ENCODE data around the gene APOL2.
"Not testable (repeated sequence)": the region's sequence is repeated elsewhere in the genome, so short reads cannot be mapped to it uniquely, and the experiment has no call there.

The APOL2 gene

DNA sequence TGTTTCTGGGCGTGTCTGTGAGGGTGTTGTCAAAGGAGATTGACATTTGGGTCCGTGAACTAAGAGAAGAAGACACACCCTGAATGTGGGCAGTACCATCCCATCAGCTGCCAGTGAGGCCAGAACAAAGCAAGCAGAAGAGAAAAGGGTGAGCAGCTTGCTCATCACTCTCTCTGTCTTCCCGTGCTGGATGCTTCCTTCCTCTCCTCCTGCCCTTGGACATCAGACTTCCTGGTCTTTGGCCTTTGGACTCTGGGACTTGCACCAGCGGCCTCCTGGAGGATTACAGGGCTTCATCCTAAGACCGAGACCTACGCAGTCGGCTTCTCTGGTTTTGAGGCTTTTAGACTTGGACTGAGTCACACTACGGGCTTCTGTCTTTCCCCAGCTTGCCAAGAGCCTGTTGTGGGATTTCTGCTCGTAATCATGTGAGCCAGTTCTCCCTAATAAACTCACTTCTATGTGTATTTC is 18.8 kb downstream of the APOL2 start:
- DNase-seq = no peak

GRCh38 chr22:36218648-36219193 is 20.6 kb downstream of the APOL2 start:
- DNase-seq = no peak

GRCh38 chr22:36215981-36216380 is 23.3 kb downstream of the APOL2 start:
- DNase-seq = no peak

DNA sequence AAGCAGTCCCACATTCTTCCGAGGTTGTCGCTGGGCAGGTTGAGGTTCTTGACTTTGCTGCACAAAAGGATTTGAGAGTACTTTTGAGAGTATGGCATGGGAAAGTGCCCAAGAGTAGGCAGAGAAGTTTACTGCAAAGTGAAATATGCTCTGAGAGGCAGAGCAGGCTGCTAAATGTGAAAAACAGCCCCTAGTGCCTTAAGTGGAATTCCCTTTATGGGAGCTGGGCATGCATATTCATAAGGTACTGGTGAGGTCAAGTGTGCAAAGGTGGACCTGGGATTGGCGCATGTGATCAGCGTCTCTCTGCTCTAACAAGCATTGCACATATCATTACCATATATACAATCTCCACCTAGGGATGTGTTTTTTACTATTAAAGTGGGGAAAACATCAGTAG is 25.7 kb downstream of the APOL2 start:
- peak; percentile 32 for DNase-seq

DNA sequence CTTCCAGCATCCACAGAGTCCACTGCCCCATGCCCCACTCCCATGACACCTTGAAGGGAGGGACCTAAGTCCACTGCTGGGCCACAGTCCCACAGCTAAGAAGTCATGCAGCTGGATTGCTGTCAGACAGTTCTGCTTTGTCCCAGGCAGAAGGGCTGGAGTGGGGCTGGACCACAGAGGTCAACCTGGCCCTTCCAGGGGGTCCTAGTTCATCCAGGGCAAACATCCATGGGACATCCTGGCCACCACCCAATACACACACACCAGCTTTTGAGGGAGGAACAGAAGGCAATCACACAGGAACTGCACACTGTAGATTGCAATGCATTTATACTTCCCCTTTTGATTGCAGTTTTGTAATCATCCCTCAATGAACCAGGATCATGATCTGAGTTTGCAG is 26.4 kb downstream of the APOL2 start:
- no peak for DNase-seq

- DNase-seq = peak; percentile 57
Measured at GRCh38 chr22:36211237-36211861, 28.0 kb downstream of the APOL2 start.

- DNase-seq = no peak
Measured at GRCh38 chr22:36210224-36210623, 29.1 kb downstream of the APOL2 start.

GRCh38 chr22:36209488-36209908 is 29.8 kb downstream of the APOL2 start:
- not testable (repeated sequence) for DNase-seq

DNA sequence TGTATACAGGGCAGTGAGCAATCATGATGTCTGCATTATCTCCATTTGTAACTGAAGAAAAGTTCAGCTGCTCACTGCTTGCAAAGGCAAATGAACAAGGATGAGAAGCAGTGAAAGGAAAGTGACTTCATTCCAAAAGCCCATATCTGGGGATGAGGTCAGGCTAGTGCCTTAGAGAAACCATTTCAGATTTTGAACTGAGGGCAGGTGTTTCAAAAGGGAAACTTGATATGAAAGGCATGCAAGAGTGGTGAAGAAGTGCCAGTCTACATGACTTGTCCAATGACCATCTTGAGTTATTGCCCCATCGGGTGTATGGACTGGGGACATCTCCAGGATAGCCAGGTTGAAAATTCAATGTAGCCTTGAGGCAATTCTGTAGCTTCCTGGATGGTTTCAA is 30.4 kb downstream of the APOL2 start:
- DNase-seq = no peak

DNA sequence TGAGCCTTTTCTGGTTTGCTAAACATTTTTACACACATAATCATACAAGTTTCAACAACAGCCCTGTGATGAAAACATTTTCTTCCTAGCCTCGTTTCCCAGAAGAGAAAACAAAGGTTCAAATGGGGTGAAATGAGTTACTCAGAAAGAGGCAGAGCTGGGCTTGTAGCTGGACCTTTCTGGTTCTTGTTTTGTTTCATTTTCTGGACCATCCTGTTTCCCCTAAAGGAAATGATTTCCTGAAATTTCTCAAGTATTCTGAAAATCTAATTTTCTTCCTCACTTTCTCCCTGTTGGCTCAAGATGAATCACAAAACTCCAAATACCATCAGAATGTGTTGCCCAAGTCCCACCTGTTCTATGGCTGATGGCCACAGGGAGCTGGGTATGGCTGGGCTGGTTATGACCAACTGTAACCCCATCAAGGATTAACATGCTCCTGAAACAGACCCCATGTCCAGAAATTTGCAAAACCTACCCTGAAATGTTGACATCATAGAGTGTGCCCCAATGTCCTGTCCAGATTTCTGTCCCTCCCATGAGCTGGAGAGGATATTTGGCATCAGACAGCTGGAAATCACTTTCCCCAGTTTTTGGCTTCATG is 31.1 kb downstream of the APOL2 start:
- DNase-seq = no peak

GRCh38 chr22:36206255-36206654 is 33.1 kb downstream of the APOL2 start:
- no peak for DNase-seq

- DNase-seq = not testable (repeated sequence)
Measured at GRCh38 chr22:36205573-36205972, 33.8 kb downstream of the APOL2 start.

- no peak for DNase-seq
Measured at GRCh38 chr22:36204632-36205015, 34.7 kb downstream of the APOL2 start.

GRCh38 chr22:36204001-36204631 is 35.2 kb downstream of the APOL2 start:
- no peak for DNase-seq

DNA sequence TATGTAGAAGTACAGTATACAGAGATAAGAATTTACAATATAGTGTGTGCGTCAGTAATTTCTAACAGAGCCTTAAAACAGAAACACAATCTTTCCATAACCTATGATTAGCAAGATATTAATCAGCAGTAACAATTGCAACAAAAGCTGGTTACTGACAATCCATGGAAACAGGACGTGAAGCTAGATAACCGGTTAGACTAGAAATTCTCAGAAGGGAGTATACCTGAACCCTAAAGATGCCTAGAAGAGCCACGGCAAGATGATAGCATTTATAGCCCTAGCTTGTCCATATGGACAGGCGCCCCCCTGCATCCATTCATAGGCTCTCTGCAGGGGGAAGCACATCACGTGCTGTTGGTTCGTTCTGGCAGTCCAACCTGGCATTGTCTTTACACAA is 35.9 kb downstream of the APOL2 start:
- peak; percentile 0 for DNase-seq

DNA sequence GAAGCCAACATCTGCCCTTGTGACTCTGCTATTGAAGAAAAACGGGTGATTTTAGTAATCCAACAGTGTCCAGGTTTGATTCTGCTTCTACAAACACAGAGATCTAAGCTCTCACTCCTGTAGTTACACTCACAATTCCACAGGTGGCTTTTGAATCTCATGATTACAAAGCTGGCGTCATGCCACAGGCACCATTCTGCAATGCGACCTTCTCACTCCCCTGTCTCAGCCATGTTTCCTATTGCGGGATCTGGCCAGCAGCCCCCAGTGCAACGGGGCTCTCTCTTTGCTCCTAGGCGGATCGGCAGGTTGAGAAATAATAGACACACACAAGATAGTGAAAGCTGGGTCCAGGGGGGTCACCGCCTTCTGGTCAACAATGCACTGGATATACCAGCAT is 36.4 kb downstream of the APOL2 start:
- DNase-seq = peak; percentile 6

- peak; percentile 4 for DNase-seq
Measured at GRCh38 chr22:36201630-36202319, 37.6 kb downstream of the APOL2 start, which contains the start of gene APOL4. TSS of gene APOL4 (minus strand) at chr22:36201809. CDS start at chr22:36201734, 75 bp downstream.

DNA sequence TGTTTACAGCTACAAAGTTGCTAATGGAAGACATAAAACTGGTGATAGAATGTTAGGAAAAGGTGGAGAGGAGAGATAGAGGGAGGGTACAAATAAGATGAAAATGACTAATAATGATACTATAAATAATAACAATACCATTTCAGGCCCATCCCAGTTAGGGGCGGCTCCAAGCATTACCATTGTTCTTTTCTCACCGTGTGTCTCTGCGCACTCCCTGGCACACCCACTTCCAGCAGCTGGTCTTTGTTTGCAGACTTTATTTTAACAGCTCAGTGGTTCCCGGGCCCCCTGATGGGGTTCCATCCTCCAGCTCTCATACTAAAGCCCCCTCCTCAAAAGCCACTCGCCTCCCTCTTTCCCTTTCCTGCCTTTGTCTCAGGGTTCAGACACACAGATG is 38.3 kb downstream of the APOL2 start:
- not testable (repeated sequence) for DNase-seq

DNA sequence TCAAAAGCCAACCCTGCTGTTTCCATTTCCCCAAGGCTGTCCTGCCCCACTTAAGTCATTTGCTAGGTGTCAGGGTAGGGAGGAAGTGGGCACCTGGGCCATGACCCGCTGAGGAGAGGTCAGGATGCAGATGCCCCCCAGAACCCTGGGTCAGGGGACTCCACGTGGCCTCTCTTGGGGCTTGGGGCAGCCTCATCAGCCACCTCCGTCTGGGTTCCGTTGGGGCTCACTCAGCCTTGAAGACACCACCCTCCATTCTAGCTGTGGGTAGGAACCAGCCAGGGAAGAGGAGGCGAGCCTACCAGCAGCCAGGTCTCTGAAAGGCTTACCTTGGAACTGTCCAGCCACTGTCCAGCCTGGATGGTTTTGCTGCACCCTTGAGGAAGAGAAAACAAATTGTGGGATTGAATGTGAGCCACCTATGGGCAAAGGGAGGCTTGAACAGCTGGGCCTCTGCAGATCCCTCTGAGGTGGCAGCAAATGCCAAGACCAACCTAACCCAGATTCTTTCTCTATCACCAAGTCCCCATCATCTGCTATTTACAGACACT is 40.3 kb downstream of the APOL2 start:
- DNase-seq = no peak

- DNase-seq = no peak
Measured at GRCh38 chr22:36198536-36198935, 40.8 kb downstream of the APOL2 start.

DNA sequence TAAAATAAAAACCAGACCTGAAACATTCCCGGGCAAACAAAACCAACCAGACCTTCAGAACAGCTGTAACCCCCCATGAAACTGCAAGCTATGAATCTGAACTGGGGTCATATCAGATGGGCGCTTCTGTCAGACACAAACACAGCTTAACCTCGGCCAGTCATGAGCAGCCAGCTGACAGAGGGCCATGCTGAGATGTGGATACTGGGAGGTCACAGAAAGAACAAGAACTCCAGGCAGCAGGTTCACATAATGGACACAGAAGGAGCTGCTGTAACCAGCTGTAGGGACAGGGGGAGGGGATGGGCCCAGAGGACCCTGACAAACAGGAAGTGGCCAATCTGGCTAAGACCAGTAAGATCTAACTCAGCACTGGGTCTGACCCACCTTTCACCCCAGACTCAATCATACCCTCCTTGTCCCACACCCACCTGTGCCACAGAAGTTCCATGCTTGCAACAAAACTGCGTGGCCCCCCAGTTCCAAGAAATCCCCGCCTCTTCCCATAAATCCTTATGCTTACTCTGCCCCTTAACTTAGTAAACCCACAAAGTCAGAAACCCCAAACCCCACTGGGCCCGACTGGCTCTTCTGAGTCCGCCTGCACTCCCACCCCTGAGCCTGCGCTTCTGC is 41.7 kb downstream of the APOL2 start:
- DNase-seq = no peak

GRCh38 chr22:36197065-36197440 is 42.3 kb downstream of the APOL2 start:
- DNase-seq = peak; percentile 7
